HTR-8/SVneo (cell line): Measurements from ENCODE around the gene SAMD14.

Experiments
- DNase-seq: peaks from one replicate; pipeline ENCODE4 v3.0.0; 2011; ENCODE audit warnings: low spot score, mixed read lengths; ENCODE audit not compliant: insufficient read length
- FAIRE-seq: peaks from 2 replicates; lab custom pipeline; 2011; peaks lifted over from hg19 to GRCh38; lab: Jason Lieb, UNC

SAMD14 gene

DNA sequence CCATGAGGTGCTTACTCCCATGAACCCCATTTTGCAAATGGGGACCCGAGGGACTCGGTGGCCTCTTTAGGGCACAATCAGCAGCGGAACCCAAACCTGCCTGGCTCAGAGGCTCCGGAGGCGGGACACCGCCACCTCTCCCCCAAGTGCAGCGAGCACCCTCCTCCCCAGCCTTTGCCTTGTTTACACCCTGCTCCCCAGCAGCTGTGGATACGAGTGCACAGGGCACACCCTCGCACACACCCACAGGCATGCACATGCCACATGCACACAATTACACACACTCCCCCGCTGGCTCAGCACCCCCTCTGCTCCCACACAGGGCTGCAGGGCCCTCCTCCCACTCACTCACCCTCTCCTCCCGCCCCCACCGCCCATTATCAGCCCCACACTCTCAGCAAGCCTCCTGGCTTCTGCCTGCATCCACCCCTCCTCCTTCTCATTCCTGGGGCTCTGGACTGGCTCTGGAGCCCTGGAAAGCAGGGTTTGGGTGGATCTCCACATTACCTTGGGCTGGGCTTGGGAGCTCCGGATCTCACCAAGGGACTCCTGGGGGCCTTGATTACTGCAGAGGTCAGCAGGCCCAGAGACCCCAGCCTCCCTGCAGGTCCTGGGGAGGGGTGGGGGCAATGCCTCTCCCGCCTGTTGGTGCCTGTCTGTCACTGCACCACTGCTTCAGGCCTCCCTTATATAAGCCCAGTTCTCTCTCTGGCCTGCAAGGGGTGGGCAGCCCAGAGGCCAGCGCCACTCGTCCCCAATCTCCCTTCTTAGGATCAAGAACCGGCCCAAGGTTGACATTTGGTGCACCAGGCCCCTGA lies 28.4 kb downstream of the SAMD14 start:
- DNase-seq (no peak), FAIRE-seq (peak; percentile 83)

DNA sequence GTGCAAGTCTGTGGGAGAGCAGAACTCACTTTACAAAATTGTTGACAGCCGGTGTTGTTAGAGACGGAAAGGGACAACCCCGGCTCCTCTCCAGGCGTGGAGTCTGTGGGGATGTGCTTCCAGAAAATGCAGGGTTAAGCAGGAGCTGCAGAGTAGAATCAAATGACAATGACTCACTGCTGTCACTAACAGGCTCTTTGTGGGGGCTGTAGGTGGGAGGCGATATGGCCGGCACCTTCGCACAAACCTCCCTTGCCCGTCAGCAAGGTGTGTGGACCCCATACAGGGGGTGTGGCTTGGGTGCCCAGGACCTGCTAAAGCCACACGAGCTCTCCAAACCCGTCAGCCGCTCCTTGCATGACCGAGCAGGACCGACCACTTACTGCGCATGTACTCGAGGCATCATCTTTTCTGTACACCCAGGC lies 29.0 kb downstream of the SAMD14 start:
- FAIRE-seq: no peak
- no peak for DNase-seq

DNA sequence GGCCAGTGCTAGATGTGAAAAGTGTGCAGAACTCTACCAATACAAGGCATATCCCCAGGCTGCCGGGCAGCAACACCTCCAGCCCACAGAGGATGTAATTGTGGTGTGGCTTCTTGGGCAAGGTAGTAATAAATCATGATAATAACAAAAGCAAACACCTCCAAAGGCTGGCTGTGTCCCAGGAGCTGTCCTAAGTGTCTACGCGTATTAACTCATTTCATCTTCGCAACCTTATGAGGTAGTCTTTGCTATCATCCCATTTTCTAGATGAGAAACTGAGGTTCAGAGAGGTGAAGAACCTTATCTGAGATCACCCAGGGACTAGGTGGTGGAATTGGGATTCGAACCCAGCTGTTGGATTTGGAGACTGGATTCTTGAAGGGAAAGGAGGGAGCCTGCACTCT lies 29.5 kb downstream of the SAMD14 start:
- FAIRE-seq (peak; percentile 36), DNase-seq (no peak)

DNA sequence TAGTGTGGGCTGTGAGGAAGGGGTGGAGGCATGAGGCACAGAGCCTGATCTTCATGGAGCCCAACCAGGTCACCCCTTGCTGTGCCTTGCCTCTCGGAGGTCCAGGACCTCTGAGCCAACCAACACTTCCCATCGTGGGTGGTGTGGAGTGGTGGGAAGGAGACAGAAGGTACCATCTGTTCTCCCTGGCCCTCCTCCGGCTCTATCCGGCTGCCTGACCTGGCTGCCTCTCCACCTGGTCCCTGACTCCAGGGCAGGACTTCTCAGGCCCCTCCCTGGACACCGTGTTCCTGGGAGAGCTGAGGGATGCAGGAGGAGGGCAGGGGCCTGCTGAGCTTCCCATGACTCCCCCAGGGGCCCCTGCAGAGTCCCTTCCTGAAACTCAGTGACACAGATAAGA lies 31.0 kb downstream of the SAMD14 start:
- DNase-seq: no peak
- FAIRE-seq: no peak

DNA sequence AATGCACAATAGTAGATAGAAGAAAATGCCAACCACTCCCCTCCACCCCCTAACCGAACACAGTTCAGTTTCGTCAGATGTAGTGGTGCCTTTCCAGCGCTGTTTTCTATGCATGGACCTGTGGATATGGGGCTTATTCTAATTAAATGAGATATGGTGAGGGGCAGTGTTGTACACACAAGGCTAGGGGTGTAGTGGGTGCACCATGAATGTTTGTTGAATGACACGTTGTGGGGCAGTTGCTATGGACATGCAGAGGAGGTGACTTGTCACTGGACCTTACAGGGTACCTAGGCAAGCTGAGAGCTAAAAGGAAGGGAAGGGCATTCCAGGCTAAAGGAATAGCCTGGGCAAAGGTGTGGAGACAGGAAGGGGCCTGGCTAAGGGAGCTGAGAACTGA lies 31.4 kb downstream of the SAMD14 start:
- no peak for DNase-seq
- FAIRE-seq: no peak

DNA sequence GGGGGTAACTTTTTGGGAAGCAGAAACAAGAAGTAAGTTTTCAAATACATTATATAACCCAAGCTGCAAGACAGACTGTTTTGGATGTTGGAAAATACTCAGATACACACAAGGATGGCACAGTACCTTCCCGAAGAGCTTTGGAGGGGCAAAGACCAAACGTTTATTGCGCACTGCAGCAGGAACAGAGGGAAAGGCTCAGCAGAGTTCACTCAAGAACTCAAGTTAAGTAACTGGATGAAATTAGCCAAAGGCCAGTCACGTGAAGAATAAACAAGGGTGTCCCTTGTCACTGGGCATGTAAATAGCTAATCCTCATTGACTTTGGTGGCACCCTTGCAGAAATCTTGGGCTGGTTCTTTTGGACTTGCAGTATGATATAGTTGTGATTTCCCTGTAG lies 32.0 kb downstream of the SAMD14 start:
- DNase-seq: no peak
- FAIRE-seq: no peak

DNA sequence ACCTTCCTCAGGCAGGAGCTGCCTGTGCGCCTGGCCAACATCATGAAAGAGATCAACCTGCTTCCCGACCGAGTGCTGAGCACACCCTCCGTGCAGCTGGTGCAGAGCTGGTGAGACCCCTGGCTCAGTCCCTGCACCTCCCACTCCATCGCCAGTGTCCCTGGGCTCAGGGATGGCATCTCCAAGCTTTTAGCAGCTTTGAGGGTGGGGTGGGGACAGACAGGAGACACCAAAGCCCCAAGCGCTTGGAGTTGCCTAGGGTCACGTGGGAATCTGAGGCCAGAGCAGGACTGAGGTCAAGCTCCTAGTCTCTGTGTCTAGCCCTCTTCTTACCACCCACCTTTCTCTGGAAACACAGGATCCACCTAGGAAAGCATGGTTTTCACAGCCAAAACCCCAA lies 32.5 kb downstream of the SAMD14 start:
- no peak for FAIRE-seq

DNA sequence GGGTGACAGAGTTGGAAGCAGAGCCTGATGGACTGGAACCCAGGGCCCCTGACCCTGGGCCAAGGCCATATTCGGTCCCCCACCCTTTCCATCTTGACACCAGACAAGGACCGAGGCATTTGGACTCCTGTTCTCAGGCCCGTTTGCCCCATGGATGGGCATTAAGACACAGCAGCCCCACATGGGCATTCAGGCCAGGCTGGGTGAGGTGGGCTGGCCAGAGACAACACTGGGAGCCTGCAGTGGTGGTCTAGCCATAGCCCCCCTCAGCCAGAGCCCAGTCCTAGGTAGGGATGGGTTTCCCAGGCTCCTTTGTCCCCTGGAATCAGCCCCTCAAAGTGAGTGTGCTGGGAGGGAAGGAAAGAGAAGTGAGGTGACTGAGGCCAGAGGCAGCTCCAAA lies 33.2 kb downstream of the SAMD14 start:
- DNase-seq (no peak), FAIRE-seq (no peak)

More for the DNA sequence above, 32.5 kb downstream of the SAMD14 start:
- no peak for DNase-seq

DNA sequence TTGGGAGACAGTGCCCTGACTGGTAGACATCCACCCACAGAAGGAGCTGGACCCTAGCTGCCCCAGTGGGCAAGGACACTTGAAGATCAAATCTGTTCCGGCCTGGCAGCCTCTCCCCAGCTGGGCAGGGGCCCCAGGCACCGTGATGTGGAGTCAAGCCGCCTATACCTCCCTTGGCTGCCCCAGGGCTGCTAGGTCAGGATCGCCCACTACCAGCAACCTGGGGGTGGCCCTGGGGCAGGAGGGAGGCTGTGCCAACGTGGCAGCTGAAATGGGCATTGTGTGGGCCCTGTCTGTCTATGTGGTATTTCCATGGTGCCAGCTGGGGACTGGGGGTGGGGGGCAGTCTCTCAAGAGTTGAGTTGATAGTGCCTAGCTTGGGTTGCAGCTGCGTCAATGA lies 33.9 kb downstream of the SAMD14 start:
- FAIRE-seq: peak; percentile 69

DNA sequence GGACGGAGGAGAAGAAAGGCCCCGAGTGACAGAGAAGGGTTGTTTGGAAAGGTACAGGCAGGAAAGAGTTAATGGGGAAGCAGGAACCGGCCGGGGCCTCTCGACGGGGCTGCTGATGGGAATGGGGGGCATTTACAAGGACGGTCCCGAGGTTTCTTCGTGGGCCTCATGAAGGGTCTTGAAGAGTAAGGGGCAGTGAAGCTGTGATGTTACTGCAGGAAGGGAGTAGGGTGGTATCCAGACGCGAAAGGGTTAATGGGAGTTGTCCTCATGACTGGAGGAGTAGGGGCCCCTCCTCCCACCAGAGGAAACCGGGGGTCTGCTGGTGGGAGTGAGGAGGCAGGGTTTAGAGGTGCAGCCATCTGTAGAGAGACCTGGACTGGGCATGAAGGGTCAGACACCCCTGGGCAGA lies 34.3 kb downstream of the SAMD14 start:
- DNase-seq (no peak), FAIRE-seq (peak; percentile 85)

More for the DNA sequence above, 33.9 kb downstream of the SAMD14 start:
- DNase-seq: no peak

DNA sequence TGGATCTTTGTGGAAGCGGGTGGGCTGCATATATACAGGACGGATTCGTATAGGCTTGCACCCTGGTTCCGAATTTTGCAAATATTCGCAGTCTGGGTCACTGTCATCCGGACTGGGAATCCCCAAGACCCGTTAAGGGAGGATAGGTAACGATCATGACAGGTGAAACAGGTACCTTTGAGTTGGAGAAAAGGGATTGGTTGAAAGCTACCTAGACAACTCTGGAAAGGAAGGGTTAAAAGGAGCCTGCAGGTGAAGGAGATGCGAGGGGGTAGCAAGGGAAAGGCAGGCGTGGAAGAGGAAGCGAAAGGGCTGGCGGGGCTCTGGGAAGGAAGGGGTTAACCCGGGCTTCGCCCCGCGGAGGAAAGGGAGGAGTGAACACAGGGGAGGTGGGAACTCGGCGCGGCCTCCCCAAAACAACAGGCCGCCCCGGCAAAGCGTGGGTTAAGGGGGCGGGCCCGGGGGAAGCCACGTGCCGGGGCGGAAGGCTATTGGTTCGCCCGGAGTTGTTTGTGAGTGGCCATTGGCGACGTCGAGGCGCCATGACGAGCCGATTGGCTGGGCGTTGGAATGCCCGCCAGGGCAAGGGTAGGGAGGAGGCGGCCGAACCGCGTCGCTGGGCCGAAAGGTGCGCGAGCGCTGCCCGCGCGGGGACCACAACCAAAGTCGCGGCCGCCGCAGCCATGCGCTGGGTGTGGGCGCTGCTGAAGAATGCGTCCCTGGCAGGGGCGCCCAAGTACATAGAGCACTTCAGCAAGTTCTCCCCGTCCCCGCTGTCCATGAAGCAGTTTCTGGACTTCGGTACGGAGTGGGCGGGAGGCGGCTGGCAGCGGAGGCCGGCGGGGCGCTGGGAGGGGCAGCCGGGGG lies 35.0 kb downstream of the SAMD14 start, which contains the start of gene PDK2:
Gene PDK2, plus strand, starts transcription at position 599 of the 867 bp plus-strand sequence. Its CDS starts 85 bp downstream, at position 684.
- DNase-seq: peak; percentile 98
- FAIRE-seq: peak; percentile 98

DNA sequence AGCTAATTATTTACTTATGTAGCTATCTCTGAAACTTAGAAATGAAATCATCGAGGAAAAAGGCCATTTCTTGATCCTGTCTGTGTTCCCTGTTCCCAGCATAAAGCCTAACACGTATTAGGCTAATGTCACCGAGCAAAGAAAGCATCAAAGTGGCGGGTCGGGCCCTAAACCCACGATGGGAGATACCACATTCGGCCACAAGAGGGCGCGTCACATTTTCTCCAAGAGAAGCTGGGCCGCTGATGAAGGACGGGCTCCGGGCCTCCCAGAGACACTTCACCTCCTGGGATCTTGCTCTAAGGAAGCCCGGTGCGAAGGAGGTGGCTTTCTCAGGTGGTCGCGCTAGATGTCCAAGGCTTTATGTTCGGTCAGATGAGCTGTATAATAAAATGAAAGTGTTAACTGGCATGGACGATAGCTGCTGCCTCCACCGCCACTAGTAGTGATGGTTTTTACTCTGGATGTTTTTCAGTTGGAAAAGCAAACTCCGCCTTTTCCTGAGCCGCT lies 35.7 kb downstream of the SAMD14 start:
- FAIRE-seq: no peak
- DNase-seq: peak; percentile 89

DNA sequence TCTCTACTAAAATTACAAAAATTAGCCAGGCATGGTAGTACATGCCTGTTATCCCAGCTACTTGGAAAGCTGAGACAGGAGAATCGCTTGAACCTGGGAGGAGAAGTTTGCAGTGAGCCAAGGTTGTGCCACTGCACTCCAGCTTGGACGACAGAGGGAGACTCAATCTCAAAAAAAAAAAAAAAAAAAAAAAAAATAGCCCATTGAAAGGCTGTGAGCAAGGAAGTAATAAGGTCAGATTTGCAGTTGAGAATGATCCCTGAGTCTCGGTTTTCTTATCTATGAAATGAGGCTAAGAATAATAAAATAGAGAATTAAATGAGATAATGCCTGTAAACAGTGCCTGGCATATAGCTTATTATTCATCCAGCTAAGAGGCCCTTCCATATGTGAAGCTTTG lies 36.2 kb downstream of the SAMD14 start:
- DNase-seq (no peak), FAIRE-seq (no peak)

DNA sequence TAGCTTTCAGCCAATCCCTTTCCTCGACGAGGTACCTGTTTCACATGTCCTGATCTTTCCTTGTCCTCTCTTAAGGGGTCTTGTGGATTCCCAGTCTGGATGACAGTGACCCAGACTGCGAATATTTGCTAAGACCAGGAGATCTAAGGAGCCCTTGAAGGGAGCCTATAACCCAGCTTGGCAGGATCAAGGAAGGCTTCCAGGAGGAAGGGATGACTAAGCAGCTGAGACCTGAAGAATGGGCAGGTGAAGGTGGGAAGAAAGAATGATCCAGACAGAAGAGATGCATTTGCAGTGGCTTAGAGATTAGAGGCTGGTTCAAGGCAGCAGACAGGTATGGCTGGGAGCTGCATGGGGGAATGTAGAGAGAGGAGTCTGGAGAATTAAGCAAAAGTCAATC lies 36.7 kb downstream of the SAMD14 start:
- no peak for FAIRE-seq

DNA sequence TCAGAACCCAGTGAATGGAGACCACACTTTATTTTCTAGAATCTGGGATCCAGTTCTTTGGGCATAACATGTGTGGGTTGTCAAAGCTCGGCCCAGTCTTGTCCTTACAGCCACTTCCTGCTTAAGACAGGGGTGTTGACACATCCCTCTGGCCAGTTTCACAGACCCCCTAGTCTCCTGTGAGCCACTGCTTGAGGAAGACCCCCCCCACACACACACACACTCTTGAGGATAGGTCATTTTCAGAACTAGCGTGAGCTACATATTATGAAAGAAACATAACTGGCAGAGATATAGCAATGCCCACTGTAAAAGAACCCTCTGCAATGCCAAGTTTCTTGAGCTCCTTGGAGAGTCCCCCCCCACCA lies 38.1 kb downstream of the SAMD14 start:
- DNase-seq: no peak
- no peak for FAIRE-seq

More for the DNA sequence above, 36.7 kb downstream of the SAMD14 start:
- no peak for DNase-seq

DNA sequence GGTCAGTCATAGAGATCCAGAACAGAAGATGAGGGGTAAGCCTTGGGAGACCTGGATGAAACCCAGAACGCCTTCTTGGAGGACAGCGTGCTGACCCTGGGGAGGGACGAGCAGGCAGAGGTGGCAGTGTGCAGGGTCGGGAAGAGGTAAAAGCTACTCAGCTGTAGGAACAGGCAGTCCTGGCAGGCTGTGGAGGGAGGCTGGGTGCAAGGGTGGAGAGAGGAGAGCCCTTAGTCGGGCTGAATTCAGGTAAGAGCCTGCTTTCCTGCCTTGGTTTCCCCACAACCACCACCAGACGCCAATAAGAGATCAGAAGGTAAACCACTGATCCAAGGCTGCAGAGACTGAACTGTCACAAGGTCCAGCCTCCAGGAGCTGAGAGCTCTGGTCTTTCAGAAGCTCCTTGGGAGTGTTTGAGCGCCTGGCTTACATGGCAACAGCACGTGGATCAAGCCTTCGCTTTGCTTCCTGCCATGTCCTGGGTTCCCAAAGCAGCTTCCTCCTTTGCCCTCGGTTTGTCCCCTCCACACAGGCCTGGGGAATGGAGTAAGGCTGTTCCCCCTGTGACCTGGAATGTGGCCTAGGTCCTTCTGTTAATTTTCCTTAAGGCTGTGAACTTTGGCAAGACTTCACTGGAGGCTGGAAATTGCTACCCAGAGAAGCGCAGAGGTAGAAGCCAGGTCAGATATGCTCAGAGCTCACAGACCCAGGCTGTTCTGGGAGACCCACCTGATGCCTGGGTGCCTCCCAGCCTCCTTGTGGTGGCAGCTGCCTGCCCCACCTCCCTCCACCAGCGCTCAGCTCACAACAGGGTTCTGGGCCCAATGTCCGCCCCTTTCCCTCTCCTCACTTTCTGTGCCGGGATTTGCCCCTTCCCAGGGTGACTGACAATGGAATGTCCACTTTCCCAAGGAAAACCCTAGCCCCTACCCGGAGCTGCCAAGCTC lies 38.7 kb downstream of the SAMD14 start:
- FAIRE-seq (no peak), DNase-seq (no peak)

DNA sequence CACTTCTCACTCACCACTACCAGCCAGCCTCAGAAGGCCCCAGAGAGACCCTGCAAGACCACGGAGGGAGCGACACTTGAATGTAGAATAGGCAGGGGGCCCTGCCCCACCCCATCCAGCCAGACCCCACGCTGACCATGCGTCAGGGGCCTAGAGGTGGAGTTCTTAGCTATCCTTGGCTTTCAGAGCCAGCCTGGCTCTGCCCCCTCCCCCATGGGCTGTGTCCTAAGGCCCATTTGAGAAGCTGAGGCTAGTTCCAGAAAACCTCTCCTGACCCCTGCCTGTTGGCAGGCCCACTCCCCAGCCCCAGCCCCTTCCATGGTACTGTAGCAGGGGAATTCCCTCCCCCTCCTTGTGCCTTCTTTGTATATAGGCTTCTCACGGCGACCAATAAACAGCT lies 39.9 kb downstream of the SAMD14 start:
- FAIRE-seq: no peak
- DNase-seq: no peak

DNA sequence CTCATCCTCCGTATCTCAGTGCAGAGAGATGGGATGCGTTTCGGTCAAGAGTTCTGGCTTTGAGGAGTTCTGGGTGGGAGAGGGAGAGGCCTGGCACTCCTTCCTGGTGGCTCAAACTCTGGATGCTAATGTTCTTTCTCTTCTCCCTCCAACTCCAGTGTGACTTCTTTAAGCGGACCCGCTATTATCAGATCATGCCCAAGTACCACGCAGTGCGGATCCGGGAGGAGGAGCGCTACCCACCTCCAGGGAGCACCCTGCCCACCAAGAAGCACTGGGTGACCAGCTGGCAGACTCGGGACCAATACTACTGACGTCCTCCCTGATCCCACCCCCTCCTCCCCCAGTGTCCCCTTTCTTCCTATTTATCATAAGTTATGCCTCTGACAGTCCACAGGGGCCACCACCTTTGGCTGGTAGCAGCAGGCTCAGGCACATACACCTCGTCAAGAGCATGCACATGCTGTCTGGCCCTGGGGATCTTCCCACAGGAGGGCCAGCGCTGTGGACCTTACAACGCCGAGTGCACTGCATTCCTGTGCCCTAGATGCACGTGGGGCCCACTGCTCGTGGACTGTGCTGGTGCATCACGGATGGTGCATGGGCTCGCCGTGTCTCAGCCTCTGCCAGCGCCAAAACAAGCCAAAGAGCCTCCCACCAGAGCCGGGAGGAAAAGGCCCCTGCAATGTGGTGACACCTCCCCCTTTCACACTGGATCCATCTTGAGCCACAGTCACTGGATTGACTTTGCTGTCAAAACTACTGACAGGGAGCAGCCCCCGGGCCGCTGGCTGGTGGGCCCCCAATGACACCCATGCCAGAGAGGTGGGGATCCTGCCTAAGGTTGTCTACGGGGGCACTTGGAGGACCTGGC lies 40.8 kb downstream of the SAMD14 start:
- FAIRE-seq (peak; percentile 60), DNase-seq (no peak)

DNA sequence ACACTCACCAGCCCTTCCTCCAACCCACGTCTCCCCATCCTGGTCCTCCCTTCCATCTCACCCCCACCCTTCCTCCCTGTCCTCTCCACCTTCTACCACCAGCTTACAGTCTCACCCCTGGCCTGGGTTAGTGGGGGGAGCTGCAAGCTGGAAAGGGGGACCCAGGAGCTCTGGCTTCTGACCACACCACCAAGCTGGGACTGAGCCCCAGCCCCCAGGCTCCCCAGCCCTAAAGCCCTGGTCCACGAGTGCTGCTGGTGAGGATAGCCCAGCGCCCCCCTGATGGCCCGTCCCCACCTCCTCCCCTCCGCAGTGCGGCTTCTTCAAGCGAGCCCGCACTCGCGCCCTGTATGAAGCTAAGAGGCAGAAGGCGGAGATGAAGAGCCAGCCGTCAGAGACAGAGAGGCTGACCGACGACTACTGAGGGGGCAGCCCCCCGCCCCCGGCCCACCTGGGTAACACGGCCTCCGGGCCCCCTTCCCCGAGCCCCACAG lies 42.0 kb downstream of the SAMD14 start:
- no peak for DNase-seq
- FAIRE-seq: no peak
